22Rv1 (cell line): ENCODE results near the gene UQCC5.

Experiments used
- ZFX ChIP-seq: fragments of 450-650 bp; IDR thresholded peaks from 2 replicates; pipeline ENCODE4 v1.6.1; 2017; ENCODE audit warnings: antibody characterized with exemption, borderline replicate concordance
- TF ChIP-seq, protein P1 (sequence below): fragments of 450-650 bp; IDR thresholded peaks from 2 replicates; pipeline ENCODE4 v1.5.1; 2017; ENCODE audit warnings: mild to moderate bottlenecking

DNA sequence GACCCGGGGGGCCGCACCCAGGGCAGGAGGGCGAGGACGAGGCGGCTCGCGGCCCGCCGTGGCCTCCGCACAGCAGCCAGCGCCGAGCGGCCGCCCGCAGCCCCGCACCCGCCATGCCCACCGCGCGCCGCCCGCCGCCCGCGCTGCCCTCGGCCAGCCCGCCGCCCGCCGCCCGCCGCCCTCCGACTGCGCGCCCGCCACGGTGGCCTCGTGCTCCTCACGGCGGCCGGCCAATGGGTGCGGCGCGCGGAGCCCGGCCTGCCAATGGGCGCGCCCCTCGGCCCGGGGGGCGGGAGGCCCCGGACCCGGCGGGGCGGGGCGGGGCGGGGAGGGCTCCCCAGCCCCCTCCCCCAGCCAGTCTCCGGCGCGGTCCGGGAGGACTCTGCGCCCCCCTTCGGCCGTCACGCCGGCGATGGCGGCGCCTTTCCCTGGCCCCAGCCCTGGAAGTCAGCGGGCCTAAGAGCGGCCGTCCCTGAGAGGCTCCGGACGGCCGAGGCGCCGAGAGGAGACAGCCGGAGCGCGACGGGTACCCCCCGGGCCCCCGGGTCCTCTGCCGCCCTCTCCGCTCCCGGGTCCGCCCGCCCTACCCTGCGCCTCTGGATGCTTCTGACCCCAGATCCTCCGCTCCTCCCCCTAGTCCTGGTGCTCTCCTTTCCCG lies 2.7 kb upstream of the UQCC5 start, which contains the start of gene NT5DC2:
- TF ChIP-seq, protein P1, sequence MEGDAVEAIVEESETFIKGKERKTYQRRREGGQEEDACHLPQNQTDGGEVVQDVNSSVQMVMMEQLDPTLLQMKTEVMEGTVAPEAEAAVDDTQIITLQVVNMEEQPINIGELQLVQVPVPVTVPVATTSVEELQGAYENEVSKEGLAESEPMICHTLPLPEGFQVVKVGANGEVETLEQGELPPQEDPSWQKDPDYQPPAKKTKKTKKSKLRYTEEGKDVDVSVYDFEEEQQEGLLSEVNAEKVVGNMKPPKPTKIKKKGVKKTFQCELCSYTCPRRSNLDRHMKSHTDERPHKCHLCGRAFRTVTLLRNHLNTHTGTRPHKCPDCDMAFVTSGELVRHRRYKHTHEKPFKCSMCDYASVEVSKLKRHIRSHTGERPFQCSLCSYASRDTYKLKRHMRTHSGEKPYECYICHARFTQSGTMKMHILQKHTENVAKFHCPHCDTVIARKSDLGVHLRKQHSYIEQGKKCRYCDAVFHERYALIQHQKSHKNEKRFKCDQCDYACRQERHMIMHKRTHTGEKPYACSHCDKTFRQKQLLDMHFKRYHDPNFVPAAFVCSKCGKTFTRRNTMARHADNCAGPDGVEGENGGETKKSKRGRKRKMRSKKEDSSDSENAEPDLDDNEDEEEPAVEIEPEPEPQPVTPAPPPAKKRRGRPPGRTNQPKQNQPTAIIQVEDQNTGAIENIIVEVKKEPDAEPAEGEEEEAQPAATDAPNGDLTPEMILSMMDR, result 0 out of 2 replicates have a peak, but pooled peaks have one; percentile 7
- no peak for TF ChIP-seq ZFX
